NCI-H2107 treated with DMSO at 0.1 percent for 48 hours (cell line): Measurements from ENCODE around the gene EFNA3.
A peak's percentile ranks its signal among the peaks of the same experiment; 100 is the strongest.

Experiments used
- DNase-seq: peaks from one replicate; lab custom pipeline; 2025; ENCODE audit not compliant: unreplicated experiment; lab: John Stamatoyannopoulos, UW

EFNA3 gene

GRCh38 chr1:155128755-155129473, 50.3 kb downstream of the EFNA3 start:
- DNase-seq = no peak

- DNase-seq = no peak
Measured at GRCh38 chr1:155130272-155131006, 51.8 kb downstream of the EFNA3 start.

GRCh38 chr1:155131285-155131684, 52.6 kb downstream of the EFNA3 start:
- no peak for DNase-seq

GRCh38 chr1:155131856-155132255, 53.2 kb downstream of the EFNA3 start:
- no peak for DNase-seq

DNA sequence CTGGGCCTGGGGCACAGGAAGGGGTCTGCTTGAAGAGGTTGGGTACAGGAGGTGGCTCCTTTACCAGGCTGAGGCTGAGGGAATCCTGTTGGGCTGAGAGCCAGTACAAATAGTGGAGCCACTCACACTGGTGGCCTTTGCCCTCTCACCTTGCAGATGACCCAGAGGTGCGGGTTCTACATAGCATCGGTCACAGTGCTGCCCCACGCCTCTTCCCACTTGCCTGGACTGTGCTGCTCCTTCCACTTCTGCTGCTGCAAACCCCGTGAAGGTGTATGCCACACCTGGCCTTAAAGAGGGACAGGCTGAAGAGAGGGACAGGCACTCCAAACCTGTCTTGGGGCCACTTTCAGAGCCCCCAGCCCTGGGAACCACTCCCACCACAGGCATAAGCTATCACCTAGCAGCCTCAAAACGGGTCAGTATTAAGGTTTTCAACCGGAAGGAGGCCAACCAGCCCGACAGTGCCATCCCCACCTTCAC, 55.2 kb downstream of the EFNA3 start:
- no peak for DNase-seq

DNA sequence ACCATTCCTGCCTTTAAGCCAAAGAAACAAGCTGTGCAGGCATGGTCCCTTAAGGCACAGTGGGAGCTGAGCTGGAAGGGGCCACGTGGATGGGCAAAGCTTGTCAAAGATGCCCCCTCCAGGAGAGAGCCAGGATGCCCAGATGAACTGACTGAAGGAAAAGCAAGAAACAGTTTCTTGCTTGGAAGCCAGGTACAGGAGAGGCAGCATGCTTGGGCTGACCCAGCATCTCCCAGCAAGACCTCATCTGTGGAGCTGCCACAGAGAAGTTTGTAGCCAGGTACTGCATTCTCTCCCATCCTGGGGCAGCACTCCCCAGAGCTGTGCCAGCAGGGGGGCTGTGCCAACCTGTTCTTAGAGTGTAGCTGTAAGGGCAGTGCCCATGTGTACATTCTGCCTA, 55.7 kb downstream of the EFNA3 start:
- no peak for DNase-seq

GRCh38 chr1:155134880-155135414, 56.3 kb downstream of the EFNA3 start:
- DNase-seq = peak; percentile 42

DNA sequence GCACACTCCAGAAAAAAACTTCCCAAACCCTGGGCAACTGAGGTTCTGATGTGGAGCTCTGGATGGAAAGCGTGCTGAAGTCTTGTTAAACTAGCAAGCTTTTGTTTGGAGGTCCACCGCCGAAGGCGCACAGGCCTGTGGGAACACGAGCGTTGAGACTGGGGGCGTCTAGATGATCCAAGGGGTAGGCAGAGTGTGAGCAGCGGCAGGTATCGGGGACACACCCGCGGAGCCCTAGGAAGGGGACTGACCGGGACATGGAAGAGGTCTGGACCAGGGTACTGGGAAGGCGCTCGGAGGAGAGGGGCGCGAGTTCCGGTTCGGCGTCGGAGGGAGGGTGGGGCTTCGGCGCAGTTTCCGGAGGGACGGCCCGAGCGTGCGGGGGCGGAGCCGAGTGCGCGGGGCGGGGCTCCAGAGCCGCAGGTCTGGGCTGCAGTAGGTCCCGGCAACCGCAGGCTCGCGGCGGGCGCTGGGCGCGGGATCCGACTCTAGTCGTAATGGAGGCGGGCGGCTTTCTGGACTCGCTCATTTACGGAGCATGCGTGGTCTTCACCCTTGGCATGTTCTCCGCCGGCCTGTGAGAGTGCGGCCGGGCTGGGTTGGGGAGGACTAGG, 56.9 kb downstream of the EFNA3 start, which contains the start of gene SLC50A1:
SLC50A1 (plus strand) TSS at position 438 of the 614 bp plus-strand sequence; CDS start at position 498, 60 bp downstream.
- peak; percentile 89 for DNase-seq

GRCh38 chr1:155136748-155137147, 58.1 kb downstream of the EFNA3 start:
- no peak for DNase-seq
